A549 (cell line): Measurements from ENCODE around the gene B9D2. TPM values are rescaled to one million over a fixed set of nuclear protein-coding genes. Genes with fewer than 3 reads are reported as not detected.

ENCODE experiments used
- ATAC-seq, 2 experiments: fragments of 200-7000 bp in 1 of 2; fragments of >200 bp in 1 of 2; cut with Nextera tagmentation in 1 of 2; cut with Tn5 transposase in 1 of 2; 3 replicates each; pipeline versions ENCODE4 v1.8.0 to v1.9.1; 2018 to 2020; ENCODE audit warnings: mild to moderate bottlenecking in 1 of 2, moderate library complexity in 1 of 2
- CTCF ChIA-PET: fragments of 300-600 bp; sonication (Branson Sonifier 250); formaldehyde crosslinking; extraction: SDS; loops from one replicate; lab custom pipeline; 2021; ENCODE audit warnings: antibody characterized with exemption, inconsistent platforms; lab: Yijun Ruan, JAX
- POLR2A ChIA-PET: fragments of 350-600 bp; formaldehyde crosslinking; extraction: SDS; loops from one replicate; lab custom pipeline; 2021; ENCODE audit warnings: antibody characterized with exemption, inconsistent platforms; lab: Yijun Ruan, JAX
- DNase-seq, 2 experiments: peaks; one replicate each; pipeline versions ENCODE4 v3.0.0 to v3.0.0-alpha.2; 2011 to 2016; ENCODE audit warnings: low read depth in 1 of 2, low spot score in 1 of 2
- FAIRE-seq: peaks from 2 replicates; lab custom pipeline; 2011; peaks lifted over from hg19 to GRCh38; lab: Jason Lieb, UNC
- H3K27ac ChIP-seq, 2 experiments: fragments of >200 bp; sonication (Bioruptor Twin); formaldehyde crosslinking; 3 replicates each; pipeline ENCODE4 v1.5.1; 2016 to 2017
- H3K4me1 ChIP-seq: fragments of >200 bp; sonication (Bioruptor Twin); formaldehyde crosslinking; 3 replicates; pipeline ENCODE4 v1.6.1; 2016
- H3K4me2 ChIP-seq: fragments of >200 bp; sonication (Bioruptor Twin); formaldehyde crosslinking; 3 replicates; pipeline ENCODE4 v1.6.1; 2016
- H3K4me3 ChIP-seq: fragments of >200 bp; sonication (Bioruptor Twin); formaldehyde crosslinking; 3 replicates; pipeline ENCODE4 v1.5.1; 2016
- H3K9me3 ChIP-seq: fragments of >200 bp; sonication (Bioruptor Twin); formaldehyde crosslinking; 3 replicates; pipeline ENCODE4 v1.6.1; 2016
- ATOH8 ChIP-seq: fragments of 250-450 bp; sonication (Bioruptor Pico); IDR thresholded peaks from 2 replicates; pipeline ENCODE4 v1.5.0; 2020; ENCODE audit warnings: low read depth, mild to moderate bottlenecking, moderate library complexity
- BCL3 ChIP-seq: fragments of >200 bp; sonication (Bioruptor Twin); formaldehyde crosslinking; IDR thresholded peaks from 3 replicates; pipeline ENCODE4 v1.6.1; 2016
- EP300 ChIP-seq, 2 experiments: fragments of >200 bp; sonication (Bioruptor Twin); formaldehyde crosslinking; IDR thresholded peaks; 2 replicates in 1 of 2; 3 replicates in 1 of 2; pipeline ENCODE4 v1.6.1; 2016 to 2017
- FOSL2 ChIP-seq, 2 experiments: fragments of 450-650 bp in 1 of 2; fragments of >200 bp in 1 of 2; sonication (Bioruptor Twin) in 1 of 2; formaldehyde crosslinking; IDR thresholded peaks; 2 replicates each; pipeline versions ENCODE4 v1.5.0 to v1.6.1; 2016 to 2020; ENCODE audit warnings: mild to moderate bottlenecking in 1 of 2, moderate library complexity in 1 of 2
- FOXS1 ChIP-seq: fragments of 250-450 bp; sonication (Bioruptor Pico); IDR thresholded peaks from 2 replicates; pipeline ENCODE4 v1.5.0; 2020; ENCODE audit warnings: mild to moderate bottlenecking, moderate library complexity
- HMGXB4 ChIP-seq: fragments of 250-450 bp; sonication (Bioruptor Pico); IDR thresholded peaks from 2 replicates; pipeline ENCODE4 v1.5.0; 2021; ENCODE audit warnings: mild to moderate bottlenecking, moderate library complexity, borderline replicate concordance
- HOXA7 ChIP-seq: fragments of 250-450 bp; sonication (Bioruptor Pico); IDR thresholded peaks from 2 replicates; pipeline ENCODE4 v1.5.0; 2020; ENCODE audit warnings: mild to moderate bottlenecking, moderate library complexity
- HOXB5 ChIP-seq: fragments of 250-450 bp; sonication (Bioruptor Pico); IDR thresholded peaks from 2 replicates; pipeline ENCODE4 v1.5.0; 2020; ENCODE audit warnings: mild to moderate bottlenecking, moderate library complexity
- JUN ChIP-seq, 2 experiments: fragments of >200 bp; sonication (Bioruptor Twin); formaldehyde crosslinking; IDR thresholded peaks; 2 replicates in 1 of 2; 3 replicates in 1 of 2; pipeline ENCODE4 v1.6.1; 2016 to 2017
- KDM5A ChIP-seq: fragments of 200-600 bp; sonication (generic); IDR thresholded peaks from 2 replicates; pipeline ENCODE4 v1.6.1; 2016; ENCODE audit warnings: antibody characterized with exemption, mild to moderate bottlenecking
- MAX ChIP-seq: IDR thresholded peaks from 2 replicates; pipeline ENCODE4 v1.6.1; 2012
- MYC ChIP-seq: IDR thresholded peaks from 2 replicates; pipeline ENCODE4 v1.6.1; 2012; ENCODE audit warnings: mild to moderate bottlenecking, inconsistent platforms, low read length, improper control_type of control experiment, borderline replicate concordance
- NPAS2 ChIP-seq: fragments of 250-450 bp; sonication (Bioruptor Pico); IDR thresholded peaks from 2 replicates; pipeline ENCODE4 v1.8.0; 2022; ENCODE audit warnings: mild to moderate bottlenecking, moderate library complexity, borderline replicate concordance
- NR3C1 ChIP-seq: fragments of >200 bp; sonication (Bioruptor Twin); formaldehyde crosslinking; IDR thresholded peaks from 3 replicates; pipeline ENCODE4 v1.6.1; 2017
- PBX3 ChIP-seq: IDR thresholded peaks from 2 replicates; pipeline ENCODE4 v1.6.1; 2012
- PHF8 ChIP-seq: fragments of 200-600 bp; sonication (generic); IDR thresholded peaks from 2 replicates; pipeline ENCODE4 v1.6.1; 2016; ENCODE audit warnings: low read depth, mild to moderate bottlenecking, antibody characterized with exemption, moderate library complexity, borderline replicate concordance
- POLR2A ChIP-seq: IDR thresholded peaks from 2 replicates; pipeline ENCODE4 v1.6.1; 2012; ENCODE audit warnings: mild to moderate bottlenecking, low read length
- POLR2AphosphoS2 ChIP-seq: conservative IDR thresholded peaks from 2 replicates; pipeline ENCODE4 v1.6.1; 2012; ENCODE audit warnings: low read length, improper control_type of control experiment, inconsistent platforms
- RARB ChIP-seq: fragments of 250-450 bp; sonication (Bioruptor Pico); IDR thresholded peaks from 2 replicates; pipeline ENCODE4 v1.8.0; 2021; ENCODE audit warnings: mild to moderate bottlenecking, moderate library complexity
- SREBF2 ChIP-seq: fragments of 450-650 bp; IDR thresholded peaks from 2 replicates; pipeline ENCODE4 v1.6.1; 2014; ENCODE audit warnings: mild to moderate bottlenecking, moderate library complexity
- ZFP36 ChIP-seq: fragments of 450-650 bp; IDR thresholded peaks from 2 replicates; pipeline ENCODE4 v1.6.1; 2014; ENCODE audit warnings: borderline replicate concordance; ENCODE audit not compliant: partially characterized antibody
- WGBS: methylation state at CpG from one replicate; pipeline ENCODE4 v1.1.6; 2017; ENCODE audit errors: missing lambda C conversion rate; 5-methylcytosine and 5-hydroxymethylcytosine counted together
- polyA plus RNA-seq, 4 experiments: library from polyadenylated mRNA; depleted of rRNA in 3 of 4; stranded (reverse); fragments of >200 nt; fragmentation: RNase III in 1 of 4; extraction: RNeasy Plus Mini Kit Qiagen cat#74134 plus additional on column Dnase treatment in 1 of 4; gene quantifications; 2 replicates in 3 of 4; 3 replicates in 1 of 4; pipeline ENCODE4 v1.2.3, GENCODE V29; 2011 to 2017

B9D2 gene
- polyA plus RNA-seq, 2 of the 4 experiments (the other 2 are of a cell fraction): 19.6 to 22.5 TPM

- DNase-seq: peak; percentile 79 to 83
- FAIRE-seq: no peak
- Histone ChIP-seq H3K4me3 (no peak overlapping the region), H3K4me1 (peaks cover 79% of the 10 kb centered on the region)
- ChIA-PET POLR2A (interaction anchor here (0.6 to 4.9 kb wide), 4 partner anchors 15 to 85 kb away, joined by 5 to 32 read pairs (median 14); partner anchors contain the start of genes B9D2, CCDC97 and TGFB1), CTCF (interaction anchor here (0.7 to 18.6 kb wide), 10 partner anchors 13 to 245 kb away, joined by 3 to 295 read pairs (median 8); partner anchors contain the start of genes CCDC97 and TGFB1)
- ATAC-seq: peak; percentile 21 to 53
- TF ChIP-seq ZFP36: peak; percentile 29
- no peak for TF ChIP-seq RARB (CRISPR knock-in tag)
- peak; percentile 16; the same call in 1 of the 2 replicates for TF ChIP-seq FOXS1 (CRISPR knock-in tag)
- TF ChIP-seq BCL3: no peak
- TF ChIP-seq HOXB5 (CRISPR knock-in tag): no peak
- peak; percentile 53; the same call in 1 of the 2 replicates for TF ChIP-seq HOXA7
- TF ChIP-seq SREBF2: no peak
- TF ChIP-seq KDM5A: no peak
- peak; percentile 65; the same call in 1 of the 2 replicates for TF ChIP-seq PBX3
- TF ChIP-seq ATOH8 (CRISPR knock-in tag): 0 out of 2 replicates have a peak, but pooled peaks have one; percentile 41
- TF ChIP-seq JUN (IDR thresholded peaks at IDR 0.05): peak in 1 of 2 experiments; percentile 72; a peak in 1 of 5 replicates
- TF ChIP-seq POLR2AphosphoS2: 0 out of 2 replicates have a peak, but pooled peaks have one; percentile 23
- TF ChIP-seq HMGXB4 (CRISPR knock-in tag): no peak
- TF ChIP-seq MAX: 0 out of 2 replicates have a peak, but pooled peaks have one; percentile 35
- no peak for TF ChIP-seq NPAS2 (CRISPR knock-in tag)
- TF ChIP-seq PHF8: no peak
- no peak for TF ChIP-seq FOSL2 (IDR thresholded peaks at IDR 0.05)
- TF ChIP-seq FOSL2 (CRISPR knock-in tag; IDR thresholded peaks at IDR 0.05): peak; percentile 49; the same call in 1 of the 2 replicates
- TF ChIP-seq EP300 (IDR thresholded peaks at IDR 0.05): no peak
- TF ChIP-seq POLR2A: peak; percentile 25; the same call in 1 of the 2 replicates
- no peak for TF ChIP-seq NR3C1
- TF ChIP-seq MYC: 0 out of 2 replicates have a peak, but pooled peaks have one; percentile 22
- TF ChIP-seq, all 56 proteins: peak for 11
- Histone ChIP-seq H3K27ac (peak overlapping the region; percentile 81 to 91), H3K4me2 (peak overlapping the region; percentile 62), H3K9me3 (no peaks in the 10 kb centered on the region)
- 35% methylated on average over 21 of the region's 23 CpGs for WGBS
Measured at GRCh38 chr19:41324921-41325639, 38.9 kb downstream of the B9D2 start.
